Fibroblast of lung (primary cell): ENCODE results near the gene RASGEF1C. TPM values are rescaled to one million over a fixed set of nuclear protein-coding genes. Genes with fewer than 3 reads are reported as not detected.
"Not testable (repeated sequence)": the region's sequence is repeated elsewhere in the genome, so short reads cannot be mapped to it uniquely, and the experiment has no call there.

Source experiments
- DNase-seq, 2 donors: peaks; one replicate each; pipeline versions ENCODE4 v3.0.0 to v3.0.0-alpha.2; 2010; ENCODE audit warnings: low read depth in 2 of 2
- H2AFZ ChIP-seq: 2 replicates; pipeline ENCODE4 v1.5.1; 2012; ENCODE audit warnings: low read length, control low read depth, inconsistent platforms
- H3K27ac ChIP-seq: 2 replicates; pipeline ENCODE4 v1.5.1; 2011; ENCODE audit warnings: low read length, control low read depth; ENCODE audit not compliant: insufficient read depth
- H3K27me3 ChIP-seq: 2 replicates; pipeline ENCODE4 v1.5.1; 2011; ENCODE audit warnings: mild to moderate bottlenecking, low read length; ENCODE audit not compliant: control insufficient read depth, insufficient read depth
- H3K36me3 ChIP-seq: 2 replicates; pipeline ENCODE4 v1.5.1; 2011; ENCODE audit warnings: low read length; ENCODE audit not compliant: control insufficient read depth, insufficient read depth
- H3K4me1 ChIP-seq: 2 replicates; pipeline ENCODE4 v1.5.1; 2011; ENCODE audit warnings: low read length; ENCODE audit not compliant: control insufficient read depth, insufficient read depth; ENCODE audit errors: extremely low read depth
- H3K4me2 ChIP-seq: 2 replicates; pipeline ENCODE4 v1.5.1; 2011; ENCODE audit warnings: low read length, control low read depth; ENCODE audit not compliant: insufficient read depth; ENCODE audit errors: extremely low read depth
- H3K4me3 ChIP-seq, 4 experiments: fragments of 200-600 bp in 1 of 4; sonication (generic) in 1 of 4; replicated peaks in 1 of 4; 2 replicates each; pipeline ENCODE4 v1.5.1; 2011 to 2016; ENCODE audit warnings: low read length in 4 of 4, low read depth in 3 of 4, mild to moderate bottlenecking in 3 of 4, control low read depth in 2 of 4, inconsistent platforms in 1 of 4, mixed read lengths in 1 of 4; ENCODE audit not compliant: insufficient read depth in 1 of 4; ENCODE audit errors: control extremely low read depth in 1 of 4
- H3K79me2 ChIP-seq: 2 replicates; pipeline ENCODE4 v1.5.1; 2012; ENCODE audit warnings: mild to moderate bottlenecking, low read length, inconsistent platforms; ENCODE audit not compliant: control insufficient read depth, insufficient read depth
- H3K9ac ChIP-seq: 2 replicates; pipeline ENCODE4 v1.5.1; 2011; ENCODE audit warnings: mild to moderate bottlenecking, low read length, control low read depth; ENCODE audit not compliant: insufficient read depth
- H3K9me3 ChIP-seq: 2 replicates; pipeline ENCODE4 v1.5.1; 2012; ENCODE audit warnings: low read depth, low read length; ENCODE audit not compliant: control insufficient read depth, insufficient read depth
- H4K20me1 ChIP-seq: 2 replicates; pipeline ENCODE4 v1.5.1; 2011; ENCODE audit warnings: low read length; ENCODE audit not compliant: control insufficient read depth, insufficient read depth; ENCODE audit errors: extremely low read depth
- EZH2 ChIP-seq: IDR thresholded peaks from 2 replicates; pipeline ENCODE4 v1.5.1; 2012; ENCODE audit warnings: low read length, control low read depth, mild to moderate bottlenecking; ENCODE audit errors: missing control alignments
- polyA plus RNA-seq, 2 donors: library from polyadenylated mRNA; depleted of rRNA in 1 of 2; stranded (reverse) in 1 of 2; unstranded in 1 of 2; fragments of >200 nt; gene quantifications; 2 replicates each; pipeline ENCODE4 v1.2.1, GENCODE V29; 2011 to 2012; ENCODE audit warnings: missing spikeins in 1 of 2
- total RNA-seq: library from RNA; depleted of rRNA; stranded (reverse); fragments of >200 nt; gene quantifications from 2 replicates; pipeline ENCODE4 v1.2.1, GENCODE V29; 2014
- TF ChIP-seq, protein P1 (sequence below), 2 donors: IDR thresholded peaks in 1 of 2; conservative IDR thresholded peaks in 1 of 2; 1 replicate in 1 of 2; 2 replicates in 1 of 2; pipeline ENCODE4 v1.5.1; 2011 to 2012; ENCODE audit warnings: low read length in 2 of 2, control low read depth in 1 of 2, inconsistent platforms in 1 of 2, low read depth in 1 of 2, mild to moderate bottlenecking in 1 of 2

The RASGEF1C gene
- total and polyA plus RNA-seq, 2 donors (not counting 1 experiment from before 2014, with no cell fraction given): under 0.01 TPM; not detected in 1

DNA sequence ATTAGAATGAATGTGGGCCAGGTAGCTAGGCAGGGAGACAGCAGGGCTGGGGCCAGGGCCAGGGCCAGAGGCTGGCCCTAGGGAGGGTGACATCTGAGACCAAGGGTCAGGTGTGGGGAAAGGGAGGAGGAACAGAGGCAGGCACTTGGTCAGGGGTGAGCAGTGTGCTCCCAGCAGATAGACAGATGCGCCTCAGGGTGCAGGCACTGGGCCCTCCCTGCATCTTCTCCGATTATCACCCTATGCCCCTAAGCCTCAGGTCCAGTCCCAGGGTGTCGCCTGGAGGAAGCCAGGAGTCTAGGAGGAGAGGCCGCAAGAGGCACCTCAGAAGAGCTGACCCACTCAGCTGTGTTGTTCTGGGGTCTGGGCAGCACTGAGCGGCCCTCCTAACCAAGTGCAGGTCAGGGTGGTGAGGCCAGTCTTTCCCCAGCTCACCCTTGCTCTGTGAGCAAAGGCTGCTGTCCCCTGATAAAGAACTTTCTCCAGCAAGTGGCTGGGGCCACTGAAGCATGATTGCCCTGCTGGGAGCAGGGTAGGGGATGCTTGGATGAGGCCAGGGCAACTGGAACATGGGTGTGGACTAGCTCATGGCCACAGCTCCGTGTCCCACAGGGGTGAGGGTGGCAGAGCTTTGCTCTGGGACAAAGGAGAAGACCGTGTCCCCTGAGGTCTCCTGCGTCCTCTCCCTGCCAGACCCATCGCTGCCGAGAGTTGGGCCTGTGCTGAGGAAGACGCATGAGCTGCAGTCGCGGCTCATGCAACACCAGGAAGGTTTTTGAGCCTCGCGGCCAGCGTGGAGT lies 2.1 kb upstream of the RASGEF1C start:
- TF ChIP-seq EZH2: no peak
- TF ChIP-seq, protein P1, sequence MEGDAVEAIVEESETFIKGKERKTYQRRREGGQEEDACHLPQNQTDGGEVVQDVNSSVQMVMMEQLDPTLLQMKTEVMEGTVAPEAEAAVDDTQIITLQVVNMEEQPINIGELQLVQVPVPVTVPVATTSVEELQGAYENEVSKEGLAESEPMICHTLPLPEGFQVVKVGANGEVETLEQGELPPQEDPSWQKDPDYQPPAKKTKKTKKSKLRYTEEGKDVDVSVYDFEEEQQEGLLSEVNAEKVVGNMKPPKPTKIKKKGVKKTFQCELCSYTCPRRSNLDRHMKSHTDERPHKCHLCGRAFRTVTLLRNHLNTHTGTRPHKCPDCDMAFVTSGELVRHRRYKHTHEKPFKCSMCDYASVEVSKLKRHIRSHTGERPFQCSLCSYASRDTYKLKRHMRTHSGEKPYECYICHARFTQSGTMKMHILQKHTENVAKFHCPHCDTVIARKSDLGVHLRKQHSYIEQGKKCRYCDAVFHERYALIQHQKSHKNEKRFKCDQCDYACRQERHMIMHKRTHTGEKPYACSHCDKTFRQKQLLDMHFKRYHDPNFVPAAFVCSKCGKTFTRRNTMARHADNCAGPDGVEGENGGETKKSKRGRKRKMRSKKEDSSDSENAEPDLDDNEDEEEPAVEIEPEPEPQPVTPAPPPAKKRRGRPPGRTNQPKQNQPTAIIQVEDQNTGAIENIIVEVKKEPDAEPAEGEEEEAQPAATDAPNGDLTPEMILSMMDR (conservative IDR thresholded peaks at IDR 0.05 in 1 of 2, IDR thresholded peaks at IDR 0.05 in 1 of 2; ENCODE audit: low read depth in 1 of 2, low read length in 2 of 2): no peak
- Histone ChIP-seq H3K4me3 (no peak overlapping the region), H3K36me3 (no peaks in the 10 kb centered on the region), H3K4me1 (no peaks in the 10 kb centered on the region), H3K9ac (no peak overlapping the region), H3K4me2 (no peak overlapping the region), H3K27me3 (peaks cover 10% of the 10 kb centered on the region), H3K9me3 (peaks cover 3% of the 10 kb centered on the region), H2AFZ (no peak overlapping the region), H3K27ac (no peak overlapping the region), H4K20me1 (no peaks in the 10 kb centered on the region), H3K79me2 (no peaks in the 10 kb centered on the region)
- no peak for DNase-seq

DNA sequence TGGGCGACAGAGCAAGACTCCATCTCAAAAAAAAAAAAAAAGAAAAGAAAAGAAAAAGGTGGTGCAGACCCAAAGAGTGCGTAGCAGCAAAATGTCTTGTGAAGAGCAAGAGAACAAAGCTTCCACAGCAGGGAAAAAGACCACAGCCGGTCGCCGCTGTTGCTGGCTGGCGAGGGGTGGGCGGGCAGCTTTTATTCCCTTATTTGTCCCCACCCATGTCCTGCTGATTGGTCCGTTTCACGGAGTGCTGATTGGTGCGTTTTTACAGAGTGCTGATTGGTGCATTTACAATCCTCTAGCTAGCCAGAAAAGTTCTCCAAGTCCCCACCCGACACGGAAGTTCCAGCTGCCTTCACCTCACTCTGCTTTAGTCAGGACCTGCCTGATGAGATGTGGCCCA lies 1.1 kb upstream of the RASGEF1C start:
- H3K36me3 ChIP-seq, H3K27ac ChIP-seq, H3K4me1 ChIP-seq, H4K20me1 ChIP-seq, H3K9ac ChIP-seq, H3K9me3 ChIP-seq, DNase-seq, H2AFZ ChIP-seq, H3K79me2 ChIP-seq, H3K27me3 ChIP-seq, H3K4me2 ChIP-seq, H3K4me3 ChIP-seq: not testable (repeated sequence)

DNA sequence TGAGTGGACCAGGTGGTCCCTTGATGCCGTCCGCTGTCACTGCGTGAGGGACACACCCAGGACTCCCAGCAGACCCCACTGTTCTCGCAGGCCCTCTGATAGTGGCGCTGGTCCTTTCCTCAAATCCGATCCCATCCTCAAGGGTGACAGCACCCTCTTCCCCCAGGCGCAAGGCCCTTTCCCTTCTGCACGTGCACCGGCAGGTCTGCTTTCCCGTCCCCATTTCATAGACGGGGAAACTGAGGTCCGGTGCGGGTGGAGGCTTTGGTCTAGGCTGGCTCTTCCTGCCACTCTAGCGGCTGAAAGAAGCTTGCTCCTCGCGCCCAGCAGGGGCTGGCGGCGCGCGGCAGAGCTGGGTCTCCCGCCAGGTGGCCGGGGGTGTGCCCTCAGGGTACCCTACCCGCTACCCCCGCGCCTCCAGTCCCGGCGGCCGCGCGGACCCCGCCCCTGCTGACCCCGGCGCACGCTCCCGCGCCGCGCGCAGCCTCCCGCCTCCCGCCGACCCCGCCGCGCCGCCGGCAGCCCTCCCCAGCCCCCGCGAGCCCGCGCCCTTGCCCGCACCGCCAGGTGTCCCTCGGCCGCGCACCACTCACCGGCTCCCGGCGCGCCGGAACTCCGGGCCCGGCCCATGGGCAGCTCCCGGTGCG lies 453 bp downstream of the RASGEF1C start:
- peak overlapping the region in 2 of 4 experiments; percentile 10 to 35 for H3K4me3 ChIP-seq
- TF ChIP-seq, protein P1 (conservative IDR thresholded peaks at IDR 0.05 in 1 of 2, IDR thresholded peaks at IDR 0.05 in 1 of 2; ENCODE audit: low read depth in 1 of 2, low read length in 2 of 2): peak in 1 of 2 donors; percentile 12
- TF ChIP-seq EZH2: peak; percentile 58
- H3K4me1 ChIP-seq: no peaks in the 10 kb centered on the region
- H3K79me2 ChIP-seq: no peaks in the 10 kb centered on the region
- H4K20me1 ChIP-seq: no peaks in the 10 kb centered on the region
- peaks cover 10% of the 10 kb centered on the region for H3K27me3 ChIP-seq
- H3K27ac ChIP-seq: no peak overlapping the region
- H3K4me2 ChIP-seq: no peak overlapping the region
- no peak for DNase-seq
- H3K9ac ChIP-seq: no peak overlapping the region
- no peak overlapping the region for H2AFZ ChIP-seq
- H3K9me3 ChIP-seq: no peaks in the 10 kb centered on the region
- no peaks in the 10 kb centered on the region for H3K36me3 ChIP-seq
